Rectal smooth muscle tissue (tissue), 1 donor: ENCODE measurements around the gene SIAH2.

ENCODE experiments used
- H3K27ac ChIP-seq: one replicate; pipeline ENCODE4 v1.7.0; 2013; ENCODE audit warnings: low read depth, low read length, inconsistent platforms
- H3K27me3 ChIP-seq: one replicate; pipeline ENCODE4 v1.7.0; 2013; ENCODE audit warnings: low read length; ENCODE audit not compliant: control insufficient read depth, insufficient read depth
- H3K36me3 ChIP-seq: one replicate; pipeline ENCODE4 v1.7.0; 2013; ENCODE audit warnings: low read length; ENCODE audit not compliant: control insufficient read depth, insufficient read depth
- H3K4me1 ChIP-seq: one replicate; pipeline ENCODE4 v1.7.0; 2013; ENCODE audit warnings: low read length; ENCODE audit not compliant: control insufficient read depth, insufficient read depth
- H3K4me3 ChIP-seq: one replicate; pipeline ENCODE4 v1.7.0; 2013; ENCODE audit warnings: low read length
- H3K9ac ChIP-seq: one replicate; pipeline ENCODE4 v1.7.0; 2013; ENCODE audit warnings: low read length

The SIAH2 gene

GRCh38 chr3:150756491-150757059 lies 6.4 kb downstream of the SIAH2 start:
- no peak overlapping the region for H3K9ac ChIP-seq
- H3K4me1 ChIP-seq: peaks cover 6% of the 10 kb centered on the region
- H3K27ac ChIP-seq: no peak overlapping the region
- H3K4me3 ChIP-seq: no peak overlapping the region
- no peaks in the 10 kb centered on the region for H3K36me3 ChIP-seq
- no peaks in the 10 kb centered on the region for H3K27me3 ChIP-seq

- H3K36me3 ChIP-seq: no peaks in the 10 kb centered on the region
- H3K9ac ChIP-seq: no peak overlapping the region
- peaks cover 4% of the 10 kb centered on the region for H3K4me1 ChIP-seq
- no peak overlapping the region for H3K4me3 ChIP-seq
- no peak overlapping the region for H3K27ac ChIP-seq
- no peaks in the 10 kb centered on the region for H3K27me3 ChIP-seq
Measured at GRCh38 chr3:150755902-150756301, 7.1 kb downstream of the SIAH2 start.

- H3K27ac ChIP-seq: no peak overlapping the region
- no peaks in the 10 kb centered on the region for H3K36me3 ChIP-seq
- H3K9ac ChIP-seq: no peak overlapping the region
- H3K4me1 ChIP-seq: peaks cover 2% of the 10 kb centered on the region
- no peak overlapping the region for H3K4me3 ChIP-seq
- H3K27me3 ChIP-seq: no peaks in the 10 kb centered on the region
Measured at GRCh38 chr3:150754896-150755295, 8.1 kb downstream of the SIAH2 start.

GRCh38 chr3:150751781-150752263 lies 11.1 kb downstream of the SIAH2 start:
- Histone ChIP-seq H3K36me3 (no peaks in the 10 kb centered on the region), H3K4me1 (peaks cover 2% of the 10 kb centered on the region), H3K4me3 (peak overlapping the region; percentile 17), H3K27me3 (no peaks in the 10 kb centered on the region), H3K9ac (peak overlapping the region; percentile 17), H3K27ac (no peak overlapping the region)

GRCh38 chr3:150749255-150749654 lies 13.7 kb downstream of the SIAH2 start:
- Histone ChIP-seq H3K27ac (no peak overlapping the region), H3K4me3 (no peak overlapping the region)

GRCh38 chr3:150748684-150749047 lies 14.3 kb downstream of the SIAH2 start:
- peaks cover 7% of the 10 kb centered on the region for H3K4me1 ChIP-seq
- H3K4me3 ChIP-seq: no peak overlapping the region
- no peaks in the 10 kb centered on the region for H3K27me3 ChIP-seq
- H3K9ac ChIP-seq: no peak overlapping the region
- H3K36me3 ChIP-seq: no peaks in the 10 kb centered on the region
- H3K27ac ChIP-seq: no peak overlapping the region

More at GRCh38 chr3:150749255-150749654, 13.7 kb downstream of the SIAH2 start:
- Histone ChIP-seq H3K27me3 (no peaks in the 10 kb centered on the region), H3K9ac (no peak overlapping the region), H3K4me1 (peaks cover 6% of the 10 kb centered on the region), H3K36me3 (no peaks in the 10 kb centered on the region)

- H3K36me3 ChIP-seq: no peaks in the 10 kb centered on the region
- H3K4me3 ChIP-seq: no peak overlapping the region
- peaks cover 8% of the 10 kb centered on the region for H3K4me1 ChIP-seq
- H3K27ac ChIP-seq: no peak overlapping the region
- H3K27me3 ChIP-seq: no peaks in the 10 kb centered on the region
- no peak overlapping the region for H3K9ac ChIP-seq
Measured at GRCh38 chr3:150747886-150748683, 14.9 kb downstream of the SIAH2 start.

GRCh38 chr3:150746791-150747590 lies 16.0 kb downstream of the SIAH2 start:
- Histone ChIP-seq H3K9ac (no peak overlapping the region), H3K27ac (no peak overlapping the region), H3K27me3 (no peaks in the 10 kb centered on the region), H3K4me1 (peaks cover 8% of the 10 kb centered on the region), H3K36me3 (peaks cover 5% of the 10 kb centered on the region), H3K4me3 (no peak overlapping the region)

- no peak overlapping the region for H3K9ac ChIP-seq
- H3K27me3 ChIP-seq: no peaks in the 10 kb centered on the region
- H3K4me1 ChIP-seq: peaks cover 8% of the 10 kb centered on the region
- peaks cover 5% of the 10 kb centered on the region for H3K36me3 ChIP-seq
- no peak overlapping the region for H3K27ac ChIP-seq
- H3K4me3 ChIP-seq: no peak overlapping the region
Measured at GRCh38 chr3:150745832-150746231, 17.1 kb downstream of the SIAH2 start.

- no peak overlapping the region for H3K4me3 ChIP-seq
- H3K9ac ChIP-seq: no peak overlapping the region
- H3K27me3 ChIP-seq: no peaks in the 10 kb centered on the region
- H3K4me1 ChIP-seq: peaks cover 8% of the 10 kb centered on the region
- peaks cover 5% of the 10 kb centered on the region for H3K36me3 ChIP-seq
- H3K27ac ChIP-seq: no peak overlapping the region
Measured at GRCh38 chr3:150744919-150745211, 18.1 kb downstream of the SIAH2 start.

GRCh38 chr3:150744041-150744918 lies 18.7 kb downstream of the SIAH2 start:
- Histone ChIP-seq H3K36me3 (peaks cover 5% of the 10 kb centered on the region), H3K27me3 (no peaks in the 10 kb centered on the region), H3K4me1 (peaks cover 8% of the 10 kb centered on the region), H3K27ac (no peak overlapping the region), H3K4me3 (no peak overlapping the region), H3K9ac (no peak overlapping the region)

- Histone ChIP-seq H3K27ac (no peak overlapping the region), H3K9ac (no peak overlapping the region), H3K36me3 (peaks cover 5% of the 10 kb centered on the region), H3K27me3 (no peaks in the 10 kb centered on the region), H3K4me3 (no peak overlapping the region), H3K4me1 (peaks cover 8% of the 10 kb centered on the region)
Measured at GRCh38 chr3:150743508-150743907, 19.5 kb downstream of the SIAH2 start.
